ENCODE results near the gene APLNR. TPM values are rescaled to one million over a fixed set of nuclear protein-coding genes. Genes with fewer than 3 reads are reported as not detected.

Gene APLNR
- total and polyA plus RNA-seq, 2 of the 8 experiments (the other 6 are each of a cell fraction or from before 2014, with no cell fraction given), result 0.80 TPM; not detected in 1

- Histone ChIP-seq H3K23me2 (ENCODE audit: low read depth, low read length) (no peaks in the 10 kb centered on the region), H3K18ac (ENCODE audit: extremely low read depth, low read length) (no peak overlapping the region), H2BK15ac (ENCODE audit: low read length) (0 out of 2 replicates have a peak overlapping the region, but pooled peaks have one; percentile 47), H3K27me3 (replicated peaks in 1 of 4; ENCODE audit: control insufficient read depth in 3 of 4, extremely low read depth in 1 of 4, insufficient read depth in 3 of 4, low read length in 3 of 4) (no peaks in the 10 kb centered on the region), H4K8ac (ENCODE audit: extremely low read depth, insufficient read depth, low read length) (no peak overlapping the region), H3K4me2 (ENCODE audit: insufficient read depth in 1 of 2, low read depth in 2 of 2, low read length in 2 of 2) (no peak overlapping the region), H4K20me1 (replicated peaks in 1 of 2; ENCODE audit: control insufficient read depth in 1 of 2, insufficient read depth in 2 of 2, low read length in 2 of 2) (no peaks in the 10 kb centered on the region), H4K91ac (replicated peaks; ENCODE audit: insufficient read length, low read length) (no peak overlapping the region), H3K4ac (replicated peaks; ENCODE audit: insufficient read length, low read depth, low read length) (no peak overlapping the region), H3K79me2 (ENCODE audit: control insufficient read depth in 1 of 2, insufficient read depth in 2 of 2, low read length in 2 of 2) (no peaks in the 10 kb centered on the region), H3K79me1 (ENCODE audit: low read depth, low read length) (no peaks in the 10 kb centered on the region), H2BK120ac (replicated peaks; ENCODE audit: low read depth, low read length) (no peak overlapping the region), H4K5ac (ENCODE audit: insufficient read length, low read depth, low read length) (no peak overlapping the region), H3K56ac (replicated peaks; ENCODE audit: insufficient read length, low read depth, low read length) (no peak overlapping the region), H2AK5ac (ENCODE audit: low read depth, low read length) (no peak overlapping the region), H3K14ac (ENCODE audit: insufficient read length) (no peak overlapping the region), H3K27ac (ENCODE audit: low read depth, low read length) (no peak overlapping the region), H2BK20ac (ENCODE audit: low read length) (no peak overlapping the region), H2BK5ac (ENCODE audit: low read depth, low read length) (no peak overlapping the region), H2BK12ac (ENCODE audit: low read depth, low read length) (0 out of 2 replicates have a peak overlapping the region, but pooled peaks have one; percentile 51), H3K23ac (ENCODE audit: insufficient read length) (no peak overlapping the region), H3K9me3 (ENCODE audit: insufficient read depth in 2 of 2, low read depth in 1 of 2, low read length in 1 of 2) (no peaks in the 10 kb centered on the region), H3K36me3 (ENCODE audit: control insufficient read depth in 2 of 4, insufficient read depth in 4 of 4, low read length in 3 of 4) (no peaks in the 10 kb centered on the region), H3K4me1 (replicated peaks in 1 of 4; ENCODE audit: control insufficient read depth in 3 of 4, insufficient read depth in 4 of 4, low read length in 3 of 4) (peaks cover 0 to 2% (median 0%) of the 10 kb centered on the region in 4 experiments; a peak in 1 of 7 replicates), H2AFZ (ENCODE audit: low read length) (no peak overlapping the region), H3K4me3 (ENCODE audit: extremely low read depth in 1 of 4, insufficient read depth in 2 of 4, low read depth in 3 of 4, low read length in 4 of 4) (no peak overlapping the region), H3K9ac (replicated peaks in 1 of 4; ENCODE audit: extremely low read depth in 1 of 4, low read depth in 3 of 4, low read length in 3 of 4) (no peak overlapping the region)
- WGBS, 2 experiments (ENCODE audit: extremely low coverage in 1 of 2, insufficient coverage in 1 of 2, insufficient read length in 1 of 2, insufficient replicate concordance in 2 of 2, low coverage in 1 of 2, low lambda C conversion rate in 2 of 2, missing lambda C conversion rate in 1 of 2), result 88% methylated on average over 2 of the region's 2 CpGs; no CpG with 5 or more reads in 1 of the 2 experiments
- TF ChIP-seq ASH2L (IDR thresholded peaks at IDR 0.05; ENCODE audit: low read length), result no peak
- TF ChIP-seq SIRT6 (IDR thresholded peaks at IDR 0.05; ENCODE audit: low read length), result no peak
- TF ChIP-seq POU5F1 (IDR thresholded peaks at IDR 0.05; ENCODE audit: low read depth, low read length), result no peak
- FAIRE-seq (no peak), DNase-seq (ENCODE audit: low read depth in 1 of 2, low spot score in 2 of 2) (no peak)
- POLR2A ChIA-PET (ENCODE audit: partially characterized antibody), result interaction anchor here (1.3 kb wide), 1 partner anchor 26 kb away, joined by 3 read pairs; no protein-coding TSS in a partner anchor
- CTCF ChIA-PET (ENCODE audit: partially characterized antibody), result interaction anchor here (0.6 to 33.7 kb wide), 24 partner anchors 9 to 408 kb away, joined by 3 to 942 read pairs (median 26); partner anchors contain the start of genes APLNR, LRRC55 and P2RX3
Measured at GRCh38 chr11:57251037-57251436, 14.0 kb upstream of the APLNR start.
